Coronary artery (tissue), 2 donors: ENCODE data around the gene DIRAS1.
A peak's percentile ranks its signal among the peaks of the same experiment; 100 is the strongest.

Source experiments
- DNase-seq: peaks from one replicate; pipeline ENCODE4 v3.0.0-alpha.2; 2017; ENCODE audit warnings: low spot score
- H3K27ac ChIP-seq, 2 donors: fragments of 200-600 bp; sonication (generic); one replicate each; pipeline ENCODE4 v1.5.1; 2016 to 2019
- H3K4me3 ChIP-seq: fragments of 200-600 bp; sonication (generic); 2 replicates; pipeline ENCODE4 v1.5.1; 2016; ENCODE audit warnings: mild to moderate bottlenecking, moderate library complexity
- TF ChIP-seq, protein P1 (sequence below): fragments of 200-600 bp; sonication (generic); IDR thresholded peaks from one replicate; pipeline ENCODE4 v1.5.1; 2019; ENCODE audit warnings: antibody characterized with exemption

The DIRAS1 gene

GRCh38 chr19:2754659-2755447 lies 33.7 kb upstream of the DIRAS1 start:
- no peak overlapping the region for H3K27ac ChIP-seq
- no peak overlapping the region for H3K4me3 ChIP-seq
- DNase-seq, result no peak
- TF ChIP-seq, protein P1, sequence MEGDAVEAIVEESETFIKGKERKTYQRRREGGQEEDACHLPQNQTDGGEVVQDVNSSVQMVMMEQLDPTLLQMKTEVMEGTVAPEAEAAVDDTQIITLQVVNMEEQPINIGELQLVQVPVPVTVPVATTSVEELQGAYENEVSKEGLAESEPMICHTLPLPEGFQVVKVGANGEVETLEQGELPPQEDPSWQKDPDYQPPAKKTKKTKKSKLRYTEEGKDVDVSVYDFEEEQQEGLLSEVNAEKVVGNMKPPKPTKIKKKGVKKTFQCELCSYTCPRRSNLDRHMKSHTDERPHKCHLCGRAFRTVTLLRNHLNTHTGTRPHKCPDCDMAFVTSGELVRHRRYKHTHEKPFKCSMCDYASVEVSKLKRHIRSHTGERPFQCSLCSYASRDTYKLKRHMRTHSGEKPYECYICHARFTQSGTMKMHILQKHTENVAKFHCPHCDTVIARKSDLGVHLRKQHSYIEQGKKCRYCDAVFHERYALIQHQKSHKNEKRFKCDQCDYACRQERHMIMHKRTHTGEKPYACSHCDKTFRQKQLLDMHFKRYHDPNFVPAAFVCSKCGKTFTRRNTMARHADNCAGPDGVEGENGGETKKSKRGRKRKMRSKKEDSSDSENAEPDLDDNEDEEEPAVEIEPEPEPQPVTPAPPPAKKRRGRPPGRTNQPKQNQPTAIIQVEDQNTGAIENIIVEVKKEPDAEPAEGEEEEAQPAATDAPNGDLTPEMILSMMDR, result no peak

- no peak overlapping the region for H3K27ac ChIP-seq
- TF ChIP-seq, protein P1, result no peak
- no peak for DNase-seq
Observed at GRCh38 chr19:2751438-2751830, 30.3 kb upstream of the DIRAS1 start.

DNA sequence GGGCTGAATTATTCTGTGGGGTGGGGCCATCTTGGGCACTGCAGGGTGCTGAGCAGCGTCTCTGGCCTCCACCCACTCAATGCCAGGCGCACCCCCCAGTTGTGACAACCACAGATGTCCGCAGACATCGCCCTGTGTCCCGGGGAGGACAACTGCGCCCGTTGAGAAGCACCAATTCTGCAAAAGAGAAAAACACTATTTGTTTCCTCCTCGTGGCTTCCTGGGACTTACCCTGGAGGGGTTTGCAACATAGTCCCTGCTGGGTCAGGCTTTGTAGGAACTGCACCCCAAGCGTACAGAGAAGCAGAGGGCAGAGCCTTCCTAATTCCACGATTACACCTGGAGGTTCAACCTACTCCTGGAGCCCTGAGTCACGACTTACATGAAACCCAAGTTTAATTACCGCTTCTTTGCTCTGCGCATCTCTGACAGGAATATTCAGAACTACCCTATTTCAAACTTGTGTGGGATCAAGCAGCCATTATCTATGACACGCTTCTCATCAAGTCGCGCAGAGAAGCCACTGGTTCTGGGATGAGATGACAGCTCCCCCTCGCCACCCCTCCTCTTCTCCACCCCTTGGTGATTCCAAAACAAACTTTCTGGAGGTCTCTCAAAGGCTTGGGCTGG lies 29.8 kb upstream of the DIRAS1 start:
- TF ChIP-seq, protein P1, result no peak
- no peak overlapping the region for H3K4me3 ChIP-seq
- no peak for DNase-seq
- no peak overlapping the region for H3K27ac ChIP-seq

More at GRCh38 chr19:2751438-2751830, 30.3 kb upstream of the DIRAS1 start:
- H3K4me3 ChIP-seq, result no peak overlapping the region

GRCh38 chr19:2747349-2747748 lies 26.2 kb upstream of the DIRAS1 start:
- TF ChIP-seq, protein P1, result no peak
- no peak overlapping the region for H3K4me3 ChIP-seq
- no peak overlapping the region for H3K27ac ChIP-seq
- DNase-seq, result no peak

GRCh38 chr19:2744113-2744512 lies 22.9 kb upstream of the DIRAS1 start:
- TF ChIP-seq, protein P1, result no peak

GRCh38 chr19:2743099-2743498 lies 21.9 kb upstream of the DIRAS1 start:
- TF ChIP-seq, protein P1, result no peak
- Histone ChIP-seq H3K4me3 (no peak overlapping the region), H3K27ac (no peak overlapping the region)
- no peak for DNase-seq

More at GRCh38 chr19:2744113-2744512, 22.9 kb upstream of the DIRAS1 start:
- Histone ChIP-seq H3K27ac (no peak overlapping the region), H3K4me3 (no peak overlapping the region)
- DNase-seq, result no peak

DNA sequence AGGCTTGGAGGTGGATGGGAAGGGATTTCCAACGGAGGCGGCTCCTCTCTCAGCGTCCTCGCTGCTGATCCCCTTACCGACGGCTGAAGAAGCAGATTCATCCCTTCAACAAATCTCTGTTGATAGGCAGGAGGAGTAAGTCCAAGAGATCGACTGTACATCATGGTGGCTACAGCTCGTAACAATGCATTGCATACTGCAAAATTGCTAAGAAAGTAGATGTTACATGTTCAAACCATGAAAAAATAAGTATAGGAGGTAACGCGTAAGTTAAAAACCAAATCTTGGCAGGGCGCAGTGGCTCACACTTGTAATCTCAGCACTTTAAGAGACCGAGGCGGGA lies 19.1 kb upstream of the DIRAS1 start:
- TF ChIP-seq, protein P1, result no peak
- H3K4me3 ChIP-seq, result peak overlapping the region; percentile 77
- H3K27ac ChIP-seq, result no peak overlapping the region
- DNase-seq, result no peak
